Measurements from ENCODE around the gene UBE2E2. TPM values are rescaled to one million over a fixed set of nuclear protein-coding genes. Genes with fewer than 3 reads are reported as not detected.

Gene UBE2E2
- polyA plus RNA-seq, 1 donor from 2014 or later, result 19.8 TPM

DNA sequence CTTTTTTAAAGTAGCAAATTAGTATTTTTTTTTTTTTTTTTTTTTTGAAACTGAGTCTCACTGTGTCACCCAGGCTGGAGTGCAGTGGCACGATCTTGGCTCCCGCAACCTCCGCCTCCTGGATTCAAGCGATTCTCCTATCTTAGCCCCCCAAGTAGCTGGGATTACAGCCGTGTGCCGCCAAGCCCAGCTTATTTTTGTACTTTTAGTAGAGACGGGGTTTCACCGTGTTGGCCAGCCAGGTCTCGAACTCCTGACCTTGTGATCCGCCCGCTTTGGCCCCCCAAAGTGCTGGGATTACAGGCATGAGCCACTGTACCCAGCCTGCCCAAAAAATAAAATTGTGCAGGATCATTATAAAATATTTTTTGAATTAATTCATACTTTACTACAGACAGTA lies 330.5 kb downstream of the UBE2E2 start:
- Histone ChIP-seq H3K9me2 (ENCODE audit: insufficient read depth, low read length) (no peaks in the 10 kb centered on the region), H3K4me3 (ENCODE audit: low read length) (no peak overlapping the region), H3K9me3 (ENCODE audit: low read length) (no peaks in the 10 kb centered on the region), H2AFZ (ENCODE audit: low read depth, low read length) (no peak overlapping the region), H3K79me2 (replicated peaks; ENCODE audit: insufficient read depth, low read length) (no peaks in the 10 kb centered on the region), H3K36me3 (ENCODE audit: insufficient read depth, low read length) (no peaks in the 10 kb centered on the region), H3F3A (ENCODE audit: insufficient read depth, low read length, poor library complexity, severe bottlenecking) (no peaks in the 10 kb centered on the region), H3K27me3 (ENCODE audit: insufficient read depth, low read depth, low read length) (peaks cover under 1% of the 10 kb centered on the region), H3K4me2 (ENCODE audit: low read length) (no peak overlapping the region), H4K20me1 (ENCODE audit: insufficient read depth) (no peaks in the 10 kb centered on the region), H3K9ac (ENCODE audit: low read length) (no peak overlapping the region), H3K27ac (ENCODE audit: low read length) (no peak overlapping the region)
- TF ChIP-seq MXI1 (conservative IDR thresholded peaks at IDR 0.05; ENCODE audit: poor library complexity, severe bottlenecking) (no peak), CTCF (IDR thresholded peaks at IDR 0.05; ENCODE audit: poor library complexity, severe bottlenecking) (no peak), RAD21 (conservative IDR thresholded peaks at IDR 0.05) (no peak), SMC3 (conservative IDR thresholded peaks at IDR 0.05; ENCODE audit: poor library complexity) (no peak), TAF1 (IDR thresholded peaks at IDR 0.05; ENCODE audit: low read depth) (no peak), POLR2AphosphoS5 (IDR thresholded peaks at IDR 0.05) (no peak), EP300 (conservative IDR thresholded peaks at IDR 0.05; ENCODE audit: poor library complexity, severe bottlenecking) (no peak), EZH2 (IDR thresholded peaks at IDR 0.05; ENCODE audit: borderline replicate concordance, insufficient read depth, low read length, poor library complexity, severe bottlenecking) (no peak)
- TF ChIP-seq, protein P1, sequence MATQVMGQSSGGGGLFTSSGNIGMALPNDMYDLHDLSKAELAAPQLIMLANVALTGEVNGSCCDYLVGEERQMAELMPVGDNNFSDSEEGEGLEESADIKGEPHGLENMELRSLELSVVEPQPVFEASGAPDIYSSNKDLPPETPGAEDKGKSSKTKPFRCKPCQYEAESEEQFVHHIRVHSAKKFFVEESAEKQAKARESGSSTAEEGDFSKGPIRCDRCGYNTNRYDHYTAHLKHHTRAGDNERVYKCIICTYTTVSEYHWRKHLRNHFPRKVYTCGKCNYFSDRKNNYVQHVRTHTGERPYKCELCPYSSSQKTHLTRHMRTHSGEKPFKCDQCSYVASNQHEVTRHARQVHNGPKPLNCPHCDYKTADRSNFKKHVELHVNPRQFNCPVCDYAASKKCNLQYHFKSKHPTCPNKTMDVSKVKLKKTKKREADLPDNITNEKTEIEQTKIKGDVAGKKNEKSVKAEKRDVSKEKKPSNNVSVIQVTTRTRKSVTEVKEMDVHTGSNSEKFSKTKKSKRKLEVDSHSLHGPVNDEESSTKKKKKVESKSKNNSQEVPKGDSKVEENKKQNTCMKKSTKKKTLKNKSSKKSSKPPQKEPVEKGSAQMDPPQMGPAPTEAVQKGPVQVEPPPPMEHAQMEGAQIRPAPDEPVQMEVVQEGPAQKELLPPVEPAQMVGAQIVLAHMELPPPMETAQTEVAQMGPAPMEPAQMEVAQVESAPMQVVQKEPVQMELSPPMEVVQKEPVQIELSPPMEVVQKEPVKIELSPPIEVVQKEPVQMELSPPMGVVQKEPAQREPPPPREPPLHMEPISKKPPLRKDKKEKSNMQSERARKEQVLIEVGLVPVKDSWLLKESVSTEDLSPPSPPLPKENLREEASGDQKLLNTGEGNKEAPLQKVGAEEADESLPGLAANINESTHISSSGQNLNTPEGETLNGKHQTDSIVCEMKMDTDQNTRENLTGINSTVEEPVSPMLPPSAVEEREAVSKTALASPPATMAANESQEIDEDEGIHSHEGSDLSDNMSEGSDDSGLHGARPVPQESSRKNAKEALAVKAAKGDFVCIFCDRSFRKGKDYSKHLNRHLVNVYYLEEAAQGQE (IDR thresholded peaks at IDR 0.05; ENCODE audit: borderline replicate concordance), result no peak

GRCh38 chr3:23533996-23534395 lies 330.9 kb downstream of the UBE2E2 start:
- no peaks in the 10 kb centered on the region for H3K36me3 ChIP-seq (ENCODE audit: insufficient read depth, low read length)
- H3K27ac ChIP-seq (ENCODE audit: low read length), result no peak overlapping the region
- H3K9ac ChIP-seq (ENCODE audit: low read length), result no peak overlapping the region
- H3K79me2 ChIP-seq (replicated peaks; ENCODE audit: insufficient read depth, low read length), result no peaks in the 10 kb centered on the region
- no peak overlapping the region for H3K4me3 ChIP-seq (ENCODE audit: low read length)
- peaks cover 4% of the 10 kb centered on the region for H3K27me3 ChIP-seq (ENCODE audit: insufficient read depth, low read depth, low read length)
- H3F3A ChIP-seq (ENCODE audit: insufficient read depth, low read length, poor library complexity, severe bottlenecking), result no peaks in the 10 kb centered on the region
- no peak overlapping the region for H2AFZ ChIP-seq (ENCODE audit: low read depth, low read length)
- TF ChIP-seq EP300 (conservative IDR thresholded peaks at IDR 0.05; ENCODE audit: poor library complexity, severe bottlenecking) (no peak), TAF1 (IDR thresholded peaks at IDR 0.05; ENCODE audit: low read depth) (no peak), SMC3 (conservative IDR thresholded peaks at IDR 0.05; ENCODE audit: poor library complexity) (no peak), POLR2AphosphoS5 (IDR thresholded peaks at IDR 0.05) (no peak), EZH2 (IDR thresholded peaks at IDR 0.05; ENCODE audit: borderline replicate concordance, insufficient read depth, low read length, poor library complexity, severe bottlenecking) (no peak), MXI1 (conservative IDR thresholded peaks at IDR 0.05; ENCODE audit: poor library complexity, severe bottlenecking) (no peak), CTCF (IDR thresholded peaks at IDR 0.05; ENCODE audit: poor library complexity, severe bottlenecking) (no peak), RAD21 (conservative IDR thresholded peaks at IDR 0.05) (no peak)
- TF ChIP-seq, protein P1 (IDR thresholded peaks at IDR 0.05; ENCODE audit: borderline replicate concordance), result no peak
- no peaks in the 10 kb centered on the region for H3K9me3 ChIP-seq (ENCODE audit: low read length)
- no peak overlapping the region for H3K4me2 ChIP-seq (ENCODE audit: low read length)
- H3K9me2 ChIP-seq (ENCODE audit: insufficient read depth, low read length), result no peaks in the 10 kb centered on the region
- H4K20me1 ChIP-seq (ENCODE audit: insufficient read depth), result no peaks in the 10 kb centered on the region
